ENCODE data around the gene SMPD3. TPM values are rescaled to one million over a fixed set of nuclear protein-coding genes. Genes with fewer than 3 reads are reported as not detected.

The SMPD3 gene
- total RNA-seq, 1 experiment from 2014 or later: 0.70 TPM

- Histone ChIP-seq H3K4ac (ENCODE audit: low read depth, low read length) (no peak overlapping the region), H2BK20ac (ENCODE audit: low read depth, low read length, poor library complexity, severe bottlenecking) (no peak overlapping the region), H3K79me2 (ENCODE audit: insufficient read depth, low read length) (no peaks in the 10 kb centered on the region), H2BK15ac (ENCODE audit: low read depth, low read length) (no peak overlapping the region), H4K5ac (ENCODE audit: insufficient read length, low read depth, low read length) (no peak overlapping the region), H3K27me3 (ENCODE audit: insufficient read depth, low read length) (no peaks in the 10 kb centered on the region), H3K79me1 (ENCODE audit: insufficient read depth, low read depth, low read length, poor library complexity, severe bottlenecking) (no peaks in the 10 kb centered on the region), H3K4me1 (ENCODE audit: insufficient read depth, low read length) (0 out of 2 replicates have a peak, but pooled peaks cover 4% of the 10 kb centered on the region), H3K23me2 (ENCODE audit: insufficient read length, low read depth, low read length, poor library complexity, severe bottlenecking) (no peaks in the 10 kb centered on the region), H2AFZ (ENCODE audit: low read length) (no peak overlapping the region), H3K9me3 (ENCODE audit: control insufficient read depth, low read depth, low read length) (no peaks in the 10 kb centered on the region), H2BK5ac (ENCODE audit: insufficient read length, low read length) (no peak overlapping the region), H2BK120ac (ENCODE audit: low read depth, low read length, poor library complexity, severe bottlenecking) (no peak overlapping the region), H4K8ac (replicated peaks; ENCODE audit: insufficient read length, low read depth, low read length) (no peak overlapping the region), H3K27ac (ENCODE audit: insufficient read length, low read depth, low read length) (no peak overlapping the region), H2AK5ac (ENCODE audit: insufficient read length, low read length) (no peak overlapping the region), H3K23ac (ENCODE audit: insufficient read length, low read depth, low read length) (no peak overlapping the region), H2BK12ac (ENCODE audit: insufficient read length, low read depth, low read length) (no peak overlapping the region), H3K18ac (ENCODE audit: insufficient read length, low read depth, low read length) (no peak overlapping the region), H3K56ac (ENCODE audit: insufficient read length, low read depth, low read length) (no peak overlapping the region), H4K20me1 (ENCODE audit: control insufficient read depth, insufficient read depth, insufficient read length) (no peaks in the 10 kb centered on the region), H3K4me2 (ENCODE audit: insufficient read depth, insufficient read length, low read length) (no peak overlapping the region), H4K91ac (ENCODE audit: insufficient read length, low read depth, low read length) (no peak overlapping the region), H3T11ph (ENCODE audit: low read length) (no peak overlapping the region), H3K14ac (ENCODE audit: insufficient read depth, low read length) (no peak overlapping the region; the same call in 1 of the 2 replicates), H3K9ac (ENCODE audit: extremely low read depth, insufficient read length, low read length) (no peak overlapping the region)
- H3K27me3 Mint-ChIP-seq (ENCODE audit: low read depth): peaks cover 4% of the 10 kb centered on the region
- H3K36me3 Mint-ChIP-seq (ENCODE audit: insufficient read depth in 1 of 3, low read depth in 3 of 3): no peaks in the 10 kb centered on the region
- H3K4me1 Mint-ChIP-seq: peaks cover 58 to 62% of the 10 kb centered on the region in 2 experiments
- H3K4me3 Mint-ChIP-seq: no peak overlapping the region
- DNase-seq: no peak
- H3K27ac Mint-ChIP-seq: no peak overlapping the region
- no peak for TF ChIP-seq CTCF (conservative IDR thresholded peaks at IDR 0.05)
- H3K9me3 Mint-ChIP-seq: no peaks in the 10 kb centered on the region
- no CpG with 5 or more reads among the region's 5 CpGs for WGBS (ENCODE audit: extremely low coverage, insufficient read length, low lambda C conversion rate)
These were observed 48.0 kb downstream of the SMPD3 start for GRCh38 chr16:68400083-68400923.
